HFFc6 (cell line): ENCODE results near the gene NFATC2. TPM values are rescaled to one million over a fixed set of nuclear protein-coding genes. Genes with fewer than 3 reads are reported as not detected.
A peak's percentile ranks its signal among the peaks of the same experiment; 100 is the strongest.

Experiments
- DNase-seq: peaks from one replicate; pipeline ENCODE4 v3.0.0-alpha.2; 2018
- H3K27ac Mint-ChIP-seq: 2 replicates; pipeline ENCODE4 v1.8.0; 2020; ENCODE audit warnings: mild to moderate bottlenecking, mixed read lengths
- H3K27me3 Mint-ChIP-seq: 2 replicates; pipeline ENCODE4 v1.8.0; 2021; ENCODE audit warnings: mild to moderate bottlenecking, moderate library complexity, mixed read lengths; ENCODE audit not compliant: insufficient read depth
- H3K36me3 Mint-ChIP-seq: 2 replicates; pipeline ENCODE4 v1.8.0; 2021; ENCODE audit warnings: low read depth, mixed read lengths
- H3K4me1 Mint-ChIP-seq: 2 replicates; pipeline ENCODE4 v1.8.0; 2020; ENCODE audit warnings: low read depth, mixed read lengths
- H3K4me3 Mint-ChIP-seq: 2 replicates; pipeline ENCODE4 v1.8.0; 2020; ENCODE audit warnings: mild to moderate bottlenecking, moderate library complexity, mixed read lengths
- H3K9me3 Mint-ChIP-seq: 2 replicates; pipeline ENCODE4 v1.8.0; 2020; ENCODE audit warnings: mild to moderate bottlenecking, mixed read lengths
- total RNA-seq, 6 experiments: library from RNA; stranded (reverse); fragmentation: NEBNext Ultra II Directional; extraction: Animal tissue kit (Norgen Biotek cat#: 25700); gene quantifications; 2 replicates in 1 of 6; 3 replicates in 5 of 6; pipeline ENCODE4 v1.2.3, GENCODE V29; 2021
- TF ChIP-seq, protein P1 (sequence below): fragments of 200-600 bp; sonication (generic); IDR thresholded peaks from 2 replicates; pipeline ENCODE4 v1.5.0; 2021; ENCODE audit warnings: antibody characterized with exemption, mild to moderate bottlenecking

The NFATC2 gene
- total RNA-seq, 6 experiments from 2014 or later, result 0.50 to 1.1 (median 0.84) TPM

GRCh38 chr20:51363813-51364212 lies 178.7 kb downstream of the NFATC2 start:
- peak overlapping the region; percentile 67 for H3K27ac Mint-ChIP-seq
- H3K27me3 Mint-ChIP-seq, result no peaks in the 10 kb centered on the region; the same call in 1 of the 2 replicates
- no peak for DNase-seq
- H3K4me3 Mint-ChIP-seq, result no peak overlapping the region
- peaks cover 80% of the 10 kb centered on the region for H3K4me1 Mint-ChIP-seq
- H3K9me3 Mint-ChIP-seq, result peaks cover 14% of the 10 kb centered on the region
- peaks cover 14% of the 10 kb centered on the region for H3K36me3 Mint-ChIP-seq
- TF ChIP-seq, protein P1, sequence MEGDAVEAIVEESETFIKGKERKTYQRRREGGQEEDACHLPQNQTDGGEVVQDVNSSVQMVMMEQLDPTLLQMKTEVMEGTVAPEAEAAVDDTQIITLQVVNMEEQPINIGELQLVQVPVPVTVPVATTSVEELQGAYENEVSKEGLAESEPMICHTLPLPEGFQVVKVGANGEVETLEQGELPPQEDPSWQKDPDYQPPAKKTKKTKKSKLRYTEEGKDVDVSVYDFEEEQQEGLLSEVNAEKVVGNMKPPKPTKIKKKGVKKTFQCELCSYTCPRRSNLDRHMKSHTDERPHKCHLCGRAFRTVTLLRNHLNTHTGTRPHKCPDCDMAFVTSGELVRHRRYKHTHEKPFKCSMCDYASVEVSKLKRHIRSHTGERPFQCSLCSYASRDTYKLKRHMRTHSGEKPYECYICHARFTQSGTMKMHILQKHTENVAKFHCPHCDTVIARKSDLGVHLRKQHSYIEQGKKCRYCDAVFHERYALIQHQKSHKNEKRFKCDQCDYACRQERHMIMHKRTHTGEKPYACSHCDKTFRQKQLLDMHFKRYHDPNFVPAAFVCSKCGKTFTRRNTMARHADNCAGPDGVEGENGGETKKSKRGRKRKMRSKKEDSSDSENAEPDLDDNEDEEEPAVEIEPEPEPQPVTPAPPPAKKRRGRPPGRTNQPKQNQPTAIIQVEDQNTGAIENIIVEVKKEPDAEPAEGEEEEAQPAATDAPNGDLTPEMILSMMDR, result no peak

DNA sequence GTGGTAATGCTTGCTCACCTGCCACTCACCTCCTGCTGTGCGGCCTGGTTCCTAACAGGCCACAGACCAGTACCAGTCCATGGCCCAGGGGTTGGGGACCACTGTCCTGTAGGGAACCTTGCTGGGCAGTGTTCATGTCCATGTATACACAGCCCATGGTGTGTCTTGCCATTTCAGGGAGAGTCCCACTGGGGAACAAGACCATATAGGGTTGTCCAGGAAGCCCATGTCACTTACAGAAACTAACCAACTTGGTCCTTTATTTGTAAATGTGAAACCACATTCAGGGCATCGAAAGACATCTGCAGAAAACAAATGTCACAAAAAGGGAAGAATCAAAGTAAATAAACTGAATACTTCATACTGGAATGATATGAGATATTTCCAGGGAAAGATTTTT lies 179.1 kb downstream of the NFATC2 start:
- DNase-seq, result no peak
- Mint-ChIP-seq H3K9me3 (peaks cover 14% of the 10 kb centered on the region), H3K27ac (no peak overlapping the region)

GRCh38 chr20:51362254-51362653 lies 180.3 kb downstream of the NFATC2 start:
- Mint-ChIP-seq H3K9me3 (peaks cover 14% of the 10 kb centered on the region), H3K36me3 (peaks cover 14% of the 10 kb centered on the region), H3K4me3 (no peak overlapping the region), H3K4me1 (peaks cover 68% of the 10 kb centered on the region), H3K27me3 (no peaks in the 10 kb centered on the region; the same call in 1 of the 2 replicates), H3K27ac (no peak overlapping the region)
- DNase-seq, result no peak
- TF ChIP-seq, protein P1, result no peak

More for the DNA sequence above, 179.1 kb downstream of the NFATC2 start:
- peaks cover 76% of the 10 kb centered on the region for H3K4me1 Mint-ChIP-seq
- peaks cover 14% of the 10 kb centered on the region for H3K36me3 Mint-ChIP-seq
- no peak overlapping the region for H3K4me3 Mint-ChIP-seq
- TF ChIP-seq, protein P1, result no peak
- no peaks in the 10 kb centered on the region; the same call in 1 of the 2 replicates for H3K27me3 Mint-ChIP-seq

DNA sequence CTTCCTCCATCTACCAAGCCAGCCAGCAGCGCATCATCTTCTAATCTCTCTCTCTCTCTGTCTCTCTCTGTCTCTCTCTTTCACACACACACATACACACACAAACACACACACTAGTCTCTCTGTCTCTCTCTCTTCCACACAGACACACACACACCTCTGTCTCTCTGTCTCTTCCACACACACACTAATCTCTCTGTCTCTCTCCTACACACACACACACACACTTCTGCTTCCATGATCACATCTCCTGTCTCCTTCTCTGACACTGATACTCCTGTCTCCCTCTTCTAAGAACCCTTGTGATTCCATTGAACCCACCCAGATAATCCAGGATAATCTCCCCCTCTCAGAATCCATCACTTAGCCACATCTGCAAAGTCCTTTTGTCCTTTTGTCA lies 181.3 kb downstream of the NFATC2 start:
- TF ChIP-seq, protein P1, result no peak
- no peak for DNase-seq
- Mint-ChIP-seq H3K4me3 (no peak overlapping the region), H3K9me3 (peaks cover 14% of the 10 kb centered on the region), H3K4me1 (peaks cover 58% of the 10 kb centered on the region), H3K27ac (peak overlapping the region; percentile 83), H3K36me3 (peaks cover 14% of the 10 kb centered on the region), H3K27me3 (no peaks in the 10 kb centered on the region; the same call in 1 of the 2 replicates)

DNA sequence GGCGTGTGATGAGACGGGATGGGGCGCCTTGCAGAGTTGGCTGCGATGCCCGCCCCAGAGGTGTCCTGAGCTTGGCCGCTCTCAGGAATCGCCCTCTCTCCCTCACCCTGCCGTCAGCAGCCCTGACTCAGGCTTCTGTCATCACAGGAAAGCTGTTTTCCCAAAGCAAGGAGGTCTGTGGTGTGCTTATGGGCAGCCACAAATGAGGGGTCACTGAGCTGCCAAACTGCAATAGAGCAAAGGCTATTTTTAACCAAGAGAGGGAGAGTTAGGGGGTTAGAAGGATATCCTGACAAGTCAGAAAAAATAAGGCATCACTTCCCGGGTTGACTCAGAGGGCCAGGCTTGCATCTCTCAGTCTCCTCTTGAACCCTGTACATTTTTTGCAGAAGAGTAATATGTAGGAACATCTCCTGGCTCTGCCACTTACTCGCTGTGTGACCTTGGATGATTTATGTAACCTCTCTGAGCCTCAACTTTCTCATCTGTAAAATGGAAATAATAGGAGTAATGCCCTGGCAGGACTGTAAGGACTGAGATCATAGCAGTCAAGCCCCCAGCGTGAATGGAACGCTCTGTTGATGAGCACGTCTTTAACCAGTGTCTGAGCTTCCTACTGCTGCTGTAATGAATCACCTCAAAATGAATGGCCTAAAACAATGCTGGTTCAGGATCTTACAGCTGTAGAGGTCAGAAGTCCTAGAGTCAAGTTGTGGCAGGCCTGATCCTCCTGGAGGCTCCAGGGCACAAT lies 181.9 kb downstream of the NFATC2 start:
- no peaks in the 10 kb centered on the region; the same call in 1 of the 2 replicates for H3K27me3 Mint-ChIP-seq
- DNase-seq, result peak; percentile 99
- H3K4me3 Mint-ChIP-seq, result peak overlapping the region; percentile 52
- peaks cover 14% of the 10 kb centered on the region for H3K9me3 Mint-ChIP-seq
- H3K4me1 Mint-ChIP-seq, result peaks cover 55% of the 10 kb centered on the region
- TF ChIP-seq, protein P1, result no peak
- peaks cover 14% of the 10 kb centered on the region for H3K36me3 Mint-ChIP-seq
- peak overlapping the region; percentile 83 for H3K27ac Mint-ChIP-seq
